ENCODE measurements around the gene ZBTB20.

ZBTB20 gene

DNA sequence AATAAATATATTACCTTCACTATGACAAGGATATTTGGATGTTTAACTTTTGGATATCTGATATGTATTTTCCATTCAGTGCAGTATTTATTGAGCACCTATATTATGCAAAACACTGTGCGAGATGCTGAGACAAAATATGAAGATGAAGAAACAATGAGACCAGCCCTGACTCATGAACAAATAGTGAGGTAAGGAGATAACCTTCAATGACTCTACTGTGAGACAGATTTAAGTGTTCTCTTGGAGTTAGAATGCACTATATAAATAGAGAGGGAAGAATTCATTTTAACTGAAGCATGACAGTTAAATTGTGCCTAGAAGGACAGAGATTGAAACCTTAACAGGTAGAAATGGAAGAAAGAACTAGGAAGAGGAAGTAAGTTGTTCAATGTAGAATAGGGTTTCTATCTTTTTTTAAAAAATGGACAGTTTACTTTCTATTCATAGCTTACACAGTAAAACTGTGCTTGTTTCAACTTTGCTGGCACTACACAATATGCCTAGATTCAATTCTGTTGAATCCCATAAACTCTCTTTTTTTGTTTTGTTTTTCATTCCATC lies 124.2 kb downstream of the ZBTB20 start:
- no peak for ATAC-seq

GRCh38 chr3:115022199-115022598 lies 124.9 kb downstream of the ZBTB20 start:
- ATAC-seq = no peak
- TF ChIP-seq TOX (CRISPR knock-in tag; IDR thresholded peaks at IDR 0.05; ENCODE audit: borderline replicate concordance) (no peak), GLIS3 (CRISPR knock-in tag; IDR thresholded peaks at IDR 0.05) (no peak)

More for the DNA sequence above, 124.2 kb downstream of the ZBTB20 start:
- TF ChIP-seq TCF4 (CRISPR knock-in tag; IDR thresholded peaks at IDR 0.05; ENCODE audit: borderline replicate concordance) (no peak), PATZ1 (CRISPR knock-in tag; IDR thresholded peaks at IDR 0.05; ENCODE audit: borderline replicate concordance) (no peak), TOX (CRISPR knock-in tag; IDR thresholded peaks at IDR 0.05; ENCODE audit: borderline replicate concordance) (no peak), ZNF70 (CRISPR knock-in tag; IDR thresholded peaks at IDR 0.05) (no peak), ZC3H10 (CRISPR knock-in tag; IDR thresholded peaks at IDR 0.05) (no peak), BACH2 (CRISPR knock-in tag; IDR thresholded peaks at IDR 0.05; ENCODE audit: borderline replicate concordance) (no peak), PPARA (CRISPR knock-in tag; IDR thresholded peaks at IDR 0.05; ENCODE audit: borderline replicate concordance) (no peak), OSR1 (CRISPR knock-in tag; IDR thresholded peaks at IDR 0.05) (no peak), CSDC2 (CRISPR knock-in tag; IDR thresholded peaks at IDR 0.05) (no peak), ZNF8 (CRISPR knock-in tag; IDR thresholded peaks at IDR 0.05) (no peak), ESRRG (CRISPR knock-in tag; IDR thresholded peaks at IDR 0.05) (no peak), ZFP3 (CRISPR knock-in tag; IDR thresholded peaks at IDR 0.05) (no peak), ZFP30 (CRISPR knock-in tag; IDR thresholded peaks at IDR 0.05) (no peak), GLIS3 (CRISPR knock-in tag; IDR thresholded peaks at IDR 0.05) (no peak), RARB (CRISPR knock-in tag; IDR thresholded peaks at IDR 0.05) (no peak), ISL1 (CRISPR knock-in tag; IDR thresholded peaks at IDR 0.05) (no peak), ZNF565 (CRISPR knock-in tag; conservative IDR thresholded peaks at IDR 0.05; ENCODE audit: low read depth) (no peak)
- TF ChIP-seq, protein P1, sequence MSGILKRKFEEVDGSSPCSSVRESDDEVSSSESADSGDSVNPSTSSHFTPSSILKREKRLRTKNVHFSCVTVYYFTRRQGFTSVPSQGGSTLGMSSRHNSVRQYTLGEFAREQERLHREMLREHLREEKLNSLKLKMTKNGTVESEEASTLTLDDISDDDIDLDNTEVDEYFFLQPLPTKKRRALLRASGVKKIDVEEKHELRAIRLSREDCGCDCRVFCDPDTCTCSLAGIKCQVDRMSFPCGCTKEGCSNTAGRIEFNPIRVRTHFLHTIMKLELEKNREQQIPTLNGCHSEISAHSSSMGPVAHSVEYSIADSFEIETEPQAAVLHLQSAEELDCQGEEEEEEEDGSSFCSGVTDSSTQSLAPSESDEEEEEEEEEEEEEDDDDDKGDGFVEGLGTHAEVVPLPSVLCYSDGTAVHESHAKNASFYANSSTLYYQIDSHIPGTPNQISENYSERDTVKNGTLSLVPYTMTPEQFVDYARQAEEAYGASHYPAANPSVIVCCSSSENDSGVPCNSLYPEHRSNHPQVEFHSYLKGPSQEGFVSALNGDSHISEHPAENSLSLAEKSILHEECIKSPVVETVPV (CRISPR knock-in tag; IDR thresholded peaks at IDR 0.05) = no peak
- TF ChIP-seq, protein P2, sequence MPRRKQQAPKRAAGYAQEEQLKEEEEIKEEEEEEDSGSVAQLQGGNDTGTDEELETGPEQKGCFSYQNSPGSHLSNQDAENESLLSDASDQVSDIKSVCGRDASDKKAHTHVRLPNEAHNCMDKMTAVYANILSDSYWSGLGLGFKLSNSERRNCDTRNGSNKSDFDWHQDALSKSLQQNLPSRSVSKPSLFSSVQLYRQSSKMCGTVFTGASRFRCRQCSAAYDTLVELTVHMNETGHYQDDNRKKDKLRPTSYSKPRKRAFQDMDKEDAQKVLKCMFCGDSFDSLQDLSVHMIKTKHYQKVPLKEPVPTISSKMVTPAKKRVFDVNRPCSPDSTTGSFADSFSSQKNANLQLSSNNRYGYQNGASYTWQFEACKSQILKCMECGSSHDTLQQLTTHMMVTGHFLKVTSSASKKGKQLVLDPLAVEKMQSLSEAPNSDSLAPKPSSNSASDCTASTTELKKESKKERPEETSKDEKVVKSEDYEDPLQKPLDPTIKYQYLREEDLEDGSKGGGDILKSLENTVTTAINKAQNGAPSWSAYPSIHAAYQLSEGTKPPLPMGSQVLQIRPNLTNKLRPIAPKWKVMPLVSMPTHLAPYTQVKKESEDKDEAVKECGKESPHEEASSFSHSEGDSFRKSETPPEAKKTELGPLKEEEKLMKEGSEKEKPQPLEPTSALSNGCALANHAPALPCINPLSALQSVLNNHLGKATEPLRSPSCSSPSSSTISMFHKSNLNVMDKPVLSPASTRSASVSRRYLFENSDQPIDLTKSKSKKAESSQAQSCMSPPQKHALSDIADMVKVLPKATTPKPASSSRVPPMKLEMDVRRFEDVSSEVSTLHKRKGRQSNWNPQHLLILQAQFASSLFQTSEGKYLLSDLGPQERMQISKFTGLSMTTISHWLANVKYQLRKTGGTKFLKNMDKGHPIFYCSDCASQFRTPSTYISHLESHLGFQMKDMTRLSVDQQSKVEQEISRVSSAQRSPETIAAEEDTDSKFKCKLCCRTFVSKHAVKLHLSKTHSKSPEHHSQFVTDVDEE (CRISPR knock-in tag; IDR thresholded peaks at IDR 0.05) = no peak

DNA sequence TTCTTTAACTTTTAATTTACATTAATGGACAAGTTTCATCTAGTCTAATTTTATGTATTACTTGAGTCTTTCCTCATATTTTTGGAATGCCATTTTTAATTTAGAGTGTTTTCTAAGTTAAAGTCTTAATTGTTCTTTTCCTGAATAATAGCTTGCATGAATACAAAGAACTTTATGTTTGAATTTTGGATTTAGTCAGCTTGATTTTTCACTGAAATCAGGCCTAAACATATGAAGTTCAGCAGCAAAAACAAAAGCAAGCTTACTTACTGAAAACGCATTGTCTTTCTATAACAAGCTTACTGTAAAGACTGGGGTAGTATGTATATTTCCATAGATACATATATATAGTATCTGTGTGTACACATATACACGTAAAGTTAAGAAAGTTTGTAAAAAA lies 126.0 kb downstream of the ZBTB20 start:
- no peak for ATAC-seq
- no peak for TF ChIP-seq ISL1 (CRISPR knock-in tag; IDR thresholded peaks at IDR 0.05)
- no peak for TF ChIP-seq BACH2 (CRISPR knock-in tag; IDR thresholded peaks at IDR 0.05; ENCODE audit: borderline replicate concordance)
- TF ChIP-seq CREB5 (CRISPR knock-in tag; IDR thresholded peaks at IDR 0.05; ENCODE audit: low read depth) = no peak

- ATAC-seq = no peak
- no peak for TF ChIP-seq ZFP30 (CRISPR knock-in tag; IDR thresholded peaks at IDR 0.05)
- no peak for TF ChIP-seq RARB (CRISPR knock-in tag; IDR thresholded peaks at IDR 0.05)
- TF ChIP-seq PPARA (CRISPR knock-in tag; IDR thresholded peaks at IDR 0.05; ENCODE audit: borderline replicate concordance) = no peak
- no peak for TF ChIP-seq ZNF8 (CRISPR knock-in tag; IDR thresholded peaks at IDR 0.05)
- TF ChIP-seq, protein P2 (CRISPR knock-in tag; IDR thresholded peaks at IDR 0.05) = no peak
- TF ChIP-seq, protein P1 (CRISPR knock-in tag; IDR thresholded peaks at IDR 0.05) = no peak
- TF ChIP-seq ISL1 (CRISPR knock-in tag; IDR thresholded peaks at IDR 0.05) = no peak
- TF ChIP-seq CREB5 (CRISPR knock-in tag; IDR thresholded peaks at IDR 0.05; ENCODE audit: low read depth) = no peak
- TF ChIP-seq GLIS3 (CRISPR knock-in tag; IDR thresholded peaks at IDR 0.05) = no peak
- no peak for TF ChIP-seq ZFP3 (CRISPR knock-in tag; IDR thresholded peaks at IDR 0.05)
- TF ChIP-seq OSR1 (CRISPR knock-in tag; IDR thresholded peaks at IDR 0.05) = no peak
- TF ChIP-seq SNAI2 (CRISPR knock-in tag; IDR thresholded peaks at IDR 0.05) = no peak
- TF ChIP-seq BACH2 (CRISPR knock-in tag; IDR thresholded peaks at IDR 0.05; ENCODE audit: borderline replicate concordance) = no peak
- TF ChIP-seq ESRRG (CRISPR knock-in tag; IDR thresholded peaks at IDR 0.05) = no peak
- no peak for TF ChIP-seq ARNTL (CRISPR knock-in tag; IDR thresholded peaks at IDR 0.05; ENCODE audit: borderline replicate concordance, low read depth)
Observed at GRCh38 chr3:115019900-115020299, 127.2 kb downstream of the ZBTB20 start.

Data from SK-N-SH treated with all-trans-retinoic acid at 6 μM for 48 hours (cell line).